Right lung (tissue), 10 donors: ENCODE data around the gene GRHPR. TPM values are rescaled to one million over a fixed set of nuclear protein-coding genes. Genes with fewer than 3 reads are reported as not detected.

Experiments used
- DNase-seq, 2 donors: peaks; one replicate each; pipeline ENCODE4 v3.0.0-alpha.2; 2013
- long read RNA-seq, 8 donors: transcript quantifications; one replicate each; lab custom pipeline, GENCODE V29; 2026
- polyA plus RNA-seq, 5 donors: library from polyadenylated mRNA; unstranded; fragments of 120-200 nt; gene quantifications; one replicate each; pipeline versions ENCODE4 v1.2.1 to v1.2.3, GENCODE V29; 2013; ENCODE audit warnings: inconsistent platforms in 1 of 5, low replicate concordance in 1 of 5; ENCODE audit not compliant: insufficient read length in 5 of 5, insufficient read depth in 1 of 5

Gene GRHPR
- polyA plus RNA-seq = 100 to 1,000 TPM in 3 of 5 donors, 10 to 100 TPM in 2; 89.1 to 142 (median 107) TPM
- long read RNA-seq, donor 1, full-length matches to known transcripts = 54 of 59 reads
- long read RNA-seq, donor 1, partial matches to known transcripts = 5 of 59 reads
- long read RNA-seq, donor 1, other reads (novel, unspliced or antisense) = 0 of 59 reads
- long read RNA-seq, donor 2, full-length matches to known transcripts = 33 of 38 reads
- long read RNA-seq, donor 2, partial matches to known transcripts = 5 of 38 reads
- long read RNA-seq, donor 2, other reads (novel, unspliced or antisense) = 0 of 38 reads
- long read RNA-seq, donor 3, full-length matches to known transcripts = 64 of 80 reads
- long read RNA-seq, donor 3, partial matches to known transcripts = 16 of 80 reads
- long read RNA-seq, donor 3, other reads (novel, unspliced or antisense) = 0 of 80 reads
- long read RNA-seq, donor 4, full-length matches to known transcripts = 43 of 43 reads
- long read RNA-seq, donor 4, partial matches to known transcripts = 0 of 43 reads
- long read RNA-seq, donor 4, other reads (novel, unspliced or antisense) = 0 of 43 reads
- long read RNA-seq, donor 5, full-length matches to known transcripts = 81 of 81 reads
- long read RNA-seq, donor 5, partial matches to known transcripts = 0 of 81 reads
- long read RNA-seq, donor 5, other reads (novel, unspliced or antisense) = 0 of 81 reads
- long read RNA-seq, donor 6, full-length matches to known transcripts = 60 of 65 reads
- long read RNA-seq, donor 6, partial matches to known transcripts = 5 of 65 reads
- long read RNA-seq, donor 6, other reads (novel, unspliced or antisense) = 0 of 65 reads
- long read RNA-seq, donor 7, transcript GRHPR-201 (9 exons, 1,280 nt) = major isoform, 15 of 42 reads
- long read RNA-seq, donor 7, transcript GRHPR-203 (9 exons, 1,080 nt) = minor isoform, 5 of 42 reads
- long read RNA-seq, donor 7, transcript GRHPR-204 (4 exons, 1,893 nt) = minor isoform, 9 of 42 reads
- long read RNA-seq, donor 7, partial matches to known transcripts = 9 of 42 reads
- long read RNA-seq, donor 7, other reads (novel, unspliced or antisense) = 0 of 42 reads
- long read RNA-seq, donor 8, full-length matches to known transcripts = 30 of 30 reads
- long read RNA-seq, donor 8, partial matches to known transcripts = 0 of 30 reads
- long read RNA-seq, donor 8, other reads (novel, unspliced or antisense) = 0 of 30 reads

GRCh38 chr9:37422289-37423104 lies at the start of gene GRHPR:
Gene GRHPR, plus strand, starts transcription at chr9:37422696. Its CDS starts 55 bp downstream, at chr9:37422751.
- peak; percentile 77 to 80 for DNase-seq

GRCh38 chr9:37372839-37373238 lies 49.7 kb upstream of the GRHPR start:
- DNase-seq = no peak

GRCh38 chr9:37373621-37374020 lies 48.9 kb upstream of the GRHPR start:
- no peak for DNase-seq

- DNase-seq = no peak
Observed at GRCh38 chr9:37374892-37375291, 47.6 kb upstream of the GRHPR start.

GRCh38 chr9:37377688-37378612 lies 44.5 kb upstream of the GRHPR start:
- no peak for DNase-seq

- DNase-seq = no peak
Observed at GRCh38 chr9:37378613-37379004, 43.9 kb upstream of the GRHPR start.

GRCh38 chr9:37379835-37380234 lies 42.7 kb upstream of the GRHPR start:
- no peak for DNase-seq

- no peak for DNase-seq
Observed at GRCh38 chr9:37380570-37380969, 41.9 kb upstream of the GRHPR start.

- no peak for DNase-seq
Observed at GRCh38 chr9:37381094-37381741, 41.3 kb upstream of the GRHPR start.

- DNase-seq = no peak
Observed at GRCh38 chr9:37382161-37382981, 40.1 kb upstream of the GRHPR start.

GRCh38 chr9:37382982-37383357 lies 39.5 kb upstream of the GRHPR start:
- no peak for DNase-seq

- DNase-seq = no peak
Observed at GRCh38 chr9:37383393-37383792, 39.1 kb upstream of the GRHPR start.

- no peak for DNase-seq
Observed at GRCh38 chr9:37383876-37384746, 38.4 kb upstream of the GRHPR start.

GRCh38 chr9:37385286-37385685 lies 37.2 kb upstream of the GRHPR start:
- no peak for DNase-seq

GRCh38 chr9:37386988-37387387 lies 35.5 kb upstream of the GRHPR start:
- no peak for DNase-seq

- no peak for DNase-seq
Observed at GRCh38 chr9:37390759-37391158, 31.7 kb upstream of the GRHPR start.

GRCh38 chr9:37392272-37392671 lies 30.2 kb upstream of the GRHPR start:
- no peak for DNase-seq

GRCh38 chr9:37395229-37395628 lies 27.3 kb upstream of the GRHPR start:
- DNase-seq = no peak
